ENCODE results near the gene R3HDM1.
"Not testable (repeated sequence)": the region's sequence is repeated elsewhere in the genome, so short reads cannot be mapped to it uniquely, and the experiment has no call there.

Gene R3HDM1

GRCh38 chr2:135581282-135581681, 50.0 kb downstream of the R3HDM1 start:
- no peak for DNase-seq

GRCh38 chr2:135582383-135582782, 51.1 kb downstream of the R3HDM1 start:
- no peak for DNase-seq

GRCh38 chr2:135585586-135585985, 54.3 kb downstream of the R3HDM1 start:
- no peak for DNase-seq

GRCh38 chr2:135586148-135586547, 54.9 kb downstream of the R3HDM1 start:
- no peak for DNase-seq

- no peak for DNase-seq
These were observed 56.7 kb downstream of the R3HDM1 start for GRCh38 chr2:135587958-135588357.

- DNase-seq: peak; percentile 5 to 30
These were observed 59.5 kb downstream of the R3HDM1 start for GRCh38 chr2:135590619-135591260.

- no peak for DNase-seq
These were observed 69.6 kb downstream of the R3HDM1 start for GRCh38 chr2:135600915-135601314.

- no peak for DNase-seq
These were observed 72.3 kb downstream of the R3HDM1 start for GRCh38 chr2:135603543-135603942.

GRCh38 chr2:135607561-135607960, 76.3 kb downstream of the R3HDM1 start:
- DNase-seq: no peak

- no peak for DNase-seq
These were observed 81.0 kb downstream of the R3HDM1 start for GRCh38 chr2:135612319-135612718.

- DNase-seq: no peak
These were observed 84.1 kb downstream of the R3HDM1 start for GRCh38 chr2:135615404-135615803.

GRCh38 chr2:135617501-135618015, 86.3 kb downstream of the R3HDM1 start:
- no peak for DNase-seq

- no peak for DNase-seq
These were observed 88.9 kb downstream of the R3HDM1 start for GRCh38 chr2:135620198-135620597.

GRCh38 chr2:135629520-135629919, 98.2 kb downstream of the R3HDM1 start:
- DNase-seq: no peak

GRCh38 chr2:135630034-135630433, 98.8 kb downstream of the R3HDM1 start:
- DNase-seq: not testable (repeated sequence)

- DNase-seq: no peak
These were observed 99.2 kb downstream of the R3HDM1 start for GRCh38 chr2:135630488-135630887.

- DNase-seq: no peak
These were observed 102.3 kb downstream of the R3HDM1 start for GRCh38 chr2:135633582-135633981.

- no peak for DNase-seq
These were observed 104.0 kb downstream of the R3HDM1 start for GRCh38 chr2:135635212-135635835.

GRCh38 chr2:135636982-135637381, 105.7 kb downstream of the R3HDM1 start:
- no peak for DNase-seq

GRCh38 chr2:135637456-135638087, 106.3 kb downstream of the R3HDM1 start:
- DNase-seq: no peak

GRCh38 chr2:135638825-135639224, 107.5 kb downstream of the R3HDM1 start:
- DNase-seq: no peak

GRCh38 chr2:135641156-135642068, 110.1 kb downstream of the R3HDM1 start:
- DNase-seq: no peak
